GM23338 (cell line): ENCODE measurements around the gene MYH7. TPM values are rescaled to one million over a fixed set of nuclear protein-coding genes. Genes with fewer than 3 reads are reported as not detected.

Source experiments
- ATAC-seq: fragments of 200-7000 bp; cut with Tn5 transposase; 3 replicates; pipeline ENCODE4 v1.9.1; 2020
- DNase-seq: peaks from one replicate; pipeline ENCODE4 v3.0.0-alpha.2; 2015; ENCODE audit warnings: low spot score
- H2AFZ ChIP-seq: fragments of 200-600 bp; sonication (generic); 2 replicates; pipeline ENCODE4 v1.8.0; 2016; ENCODE audit warnings: antibody characterized with exemption, mild to moderate bottlenecking, moderate library complexity
- H3F3A ChIP-seq: fragments of 200-600 bp; sonication (generic); replicated peaks from 2 replicates; pipeline ENCODE4 v1.8.0; 2017; ENCODE audit warnings: antibody characterized with exemption, mixed run types, low read depth
- H3K27ac ChIP-seq: fragments of 200-600 bp; sonication (generic); 2 replicates; pipeline ENCODE4 v1.6.1; 2016; ENCODE audit warnings: low read depth
- H3K27me3 ChIP-seq: fragments of 200-600 bp; sonication (generic); 2 replicates; pipeline ENCODE4 v1.8.0; 2016; ENCODE audit warnings: mild to moderate bottlenecking, mixed run types, moderate library complexity; ENCODE audit not compliant: insufficient read depth
- H3K36me3 ChIP-seq: fragments of 200-600 bp; sonication (generic); 2 replicates; pipeline ENCODE4 v1.8.0; 2016; ENCODE audit warnings: mild to moderate bottlenecking; ENCODE audit not compliant: insufficient read depth
- H3K4me1 ChIP-seq: fragments of 200-600 bp; sonication (generic); 2 replicates; pipeline ENCODE4 v1.8.0; 2016; ENCODE audit warnings: mild to moderate bottlenecking, moderate library complexity; ENCODE audit not compliant: insufficient read depth
- H3K4me2 ChIP-seq: fragments of 200-600 bp; sonication (generic); 2 replicates; pipeline ENCODE4 v1.7.1; 2017; ENCODE audit warnings: mixed run types
- H3K4me3 ChIP-seq: fragments of 200-600 bp; sonication (generic); 2 replicates; pipeline ENCODE4 v1.6.1; 2016; ENCODE audit warnings: mixed run types
- H3K79me2 ChIP-seq: fragments of 200-600 bp; sonication (generic); replicated peaks from 2 replicates; pipeline ENCODE4 v1.8.0; 2017; ENCODE audit warnings: mild to moderate bottlenecking; ENCODE audit not compliant: insufficient read depth
- H3K9me2 ChIP-seq: fragments of 200-600 bp; sonication (generic); 2 replicates; pipeline ENCODE4 v1.8.0; 2017; ENCODE audit not compliant: insufficient read depth
- H4K20me1 ChIP-seq: fragments of 200-600 bp; sonication (generic); replicated peaks from 2 replicates; pipeline ENCODE4 v1.8.0; 2017; ENCODE audit warnings: mild to moderate bottlenecking; ENCODE audit not compliant: insufficient read depth
- H3K27ac Mint-ChIP-seq: 2 replicates; pipeline ENCODE4 v1.8.0; 2020; ENCODE audit warnings: inconsistent platforms, mild to moderate bottlenecking, moderate library complexity, mixed read lengths
- H3K27me3 Mint-ChIP-seq: 3 replicates; pipeline ENCODE4 v1.8.0; 2022; ENCODE audit warnings: low read depth, mild to moderate bottlenecking, moderate library complexity, mixed read lengths, inconsistent platforms; ENCODE audit not compliant: insufficient read depth, poor library complexity
- H3K36me3 Mint-ChIP-seq: 3 replicates; pipeline ENCODE4 v1.8.0; 2021; ENCODE audit warnings: low read depth, mild to moderate bottlenecking, inconsistent platforms, moderate library complexity, mixed read lengths
- H3K4me1 Mint-ChIP-seq: 3 replicates; pipeline ENCODE4 v1.8.0; 2020; ENCODE audit warnings: mild to moderate bottlenecking, inconsistent platforms, mixed read lengths
- H3K4me3 Mint-ChIP-seq: 3 replicates; pipeline ENCODE4 v1.8.0; 2021; ENCODE audit warnings: moderate library complexity, mild to moderate bottlenecking, inconsistent platforms, mixed read lengths
- H3K9me3 Mint-ChIP-seq: 3 replicates; pipeline ENCODE4 v1.8.0; 2020; ENCODE audit warnings: moderate library complexity, mild to moderate bottlenecking, inconsistent platforms, mixed read lengths
- CREB1 ChIP-seq: fragments of 250-450 bp; sonication (Bioruptor Pico); IDR thresholded peaks from 2 replicates; pipeline ENCODE4 v1.5.0; 2020; ENCODE audit warnings: low read depth, mild to moderate bottlenecking, moderate library complexity
- EZH2 ChIP-seq: fragments of 200-600 bp; sonication (generic); IDR thresholded peaks from one replicate; pipeline ENCODE4 v1.8.0; 2017; ENCODE audit warnings: antibody characterized with exemption, mild to moderate bottlenecking, low read depth; ENCODE audit not compliant: unreplicated experiment
- EZH2phosphoT487 ChIP-seq: fragments of 200-600 bp; sonication (generic); IDR thresholded peaks from one replicate; pipeline ENCODE4 v1.8.1; 2018; ENCODE audit warnings: antibody characterized with exemption; ENCODE audit not compliant: unreplicated experiment
- JUNB ChIP-seq: IDR thresholded peaks from one replicate; pipeline ENCODE4 v1.6.1; 2016; ENCODE audit warnings: antibody characterized with exemption; ENCODE audit not compliant: unreplicated experiment
- NANOG ChIP-seq: IDR thresholded peaks from 2 replicates; pipeline ENCODE4 v1.6.1; 2016; ENCODE audit warnings: antibody characterized with exemption, borderline replicate concordance
- POLR2AphosphoS5 ChIP-seq: IDR thresholded peaks from 2 replicates; pipeline ENCODE4 v1.6.1; 2016; ENCODE audit warnings: antibody characterized with exemption, low read depth
- STAT1 ChIP-seq: IDR thresholded peaks from one replicate; pipeline ENCODE4 v1.6.1; 2016; ENCODE audit warnings: antibody characterized with exemption; ENCODE audit not compliant: unreplicated experiment
- ZNF114 ChIP-seq: fragments of 250-450 bp; sonication (Bioruptor Pico); IDR thresholded peaks from 2 replicates; pipeline ENCODE4 v1.5.0; 2020; ENCODE audit warnings: mild to moderate bottlenecking, moderate library complexity
- ZNF331 ChIP-seq: fragments of 250-450 bp; sonication (Bioruptor Pico); IDR thresholded peaks from 2 replicates; pipeline ENCODE4 v1.5.0; 2020; ENCODE audit warnings: low read depth, mild to moderate bottlenecking, moderate library complexity
- polyA plus RNA-seq: library from polyadenylated mRNA; unstranded; fragments of >200 nt; fragmentation: Nextera tagmentation; extraction: Ambion mirVana; gene quantifications from 2 replicates; pipeline ENCODE4 v1.2.1, GENCODE V29; 2016
- total RNA-seq: library from RNA; depleted of rRNA; stranded (reverse); fragments of >200 nt; shearing (Covaris generic); gene quantifications from 2 replicates; pipeline ENCODE4 v1.2.3, GENCODE V29; 2014
- TF ChIP-seq, protein P1 (sequence below): fragments of 250-450 bp; sonication (Bioruptor Pico); IDR thresholded peaks from 2 replicates; pipeline ENCODE4 v1.5.0; 2020; ENCODE audit warnings: mild to moderate bottlenecking, moderate library complexity
- TF ChIP-seq, protein P2 (sequence below), 2 experiments: fragments of 200-600 bp in 1 of 2; sonication (generic) in 1 of 2; conservative IDR thresholded peaks; 2 replicates each; pipeline versions ENCODE4 v1.5.1 to v1.6.1; 2016 to 2017; ENCODE audit warnings: antibody characterized with exemption in 2 of 2, low read depth in 2 of 2, mild to moderate bottlenecking in 2 of 2, moderate library complexity in 1 of 2
- TF ChIP-seq, protein P3 (sequence below): IDR thresholded peaks from one replicate; pipeline ENCODE4 v1.6.1; 2018; ENCODE audit warnings: antibody characterized with exemption; ENCODE audit not compliant: unreplicated experiment
- TF ChIP-seq, protein P4 (sequence below): IDR thresholded peaks from 2 replicates; pipeline ENCODE4 v1.6.1; 2016; ENCODE audit warnings: antibody characterized with exemption

MYH7 gene
- total and polyA plus RNA-seq, 2 experiments from 2014 or later: not detected

DNA sequence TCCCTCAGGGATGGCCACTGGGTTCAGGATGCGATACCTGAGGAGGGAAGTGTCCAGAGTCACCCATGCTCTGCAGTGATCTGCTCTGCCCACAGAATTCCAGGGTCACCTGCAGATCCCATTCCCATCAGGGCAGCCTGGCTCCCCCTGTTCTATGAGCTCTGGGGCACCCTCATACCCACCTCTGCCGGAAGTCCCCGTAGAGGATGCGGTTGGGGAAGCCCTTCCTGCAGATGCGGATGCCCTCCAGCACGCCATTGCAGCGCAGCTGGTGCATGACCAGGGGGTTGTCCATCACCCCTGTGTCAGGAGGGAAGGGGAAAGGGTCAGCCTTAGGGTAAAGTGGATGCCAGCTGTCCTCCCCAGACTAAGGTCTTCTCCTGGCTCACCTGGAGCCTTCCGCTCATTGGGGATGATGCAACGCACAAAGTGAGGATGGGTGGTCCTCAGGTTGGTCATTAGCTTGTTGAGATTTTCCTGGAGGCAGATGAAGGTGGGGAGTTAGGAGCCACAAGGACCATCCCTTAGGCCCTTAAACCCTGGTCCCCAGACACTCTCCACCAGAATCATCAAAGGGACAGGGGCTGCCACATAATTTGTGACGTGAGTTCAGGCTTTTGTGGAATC lies 38.6 kb downstream of the MYH7 start:
- Histone ChIP-seq H3K4me1 (peaks cover 6% of the 10 kb centered on the region; the same call in 1 of the 2 replicates), H3K36me3 (no peaks in the 10 kb centered on the region), H3F3A (no peaks in the 10 kb centered on the region), H2AFZ (no peak overlapping the region), H4K20me1 (no peaks in the 10 kb centered on the region), H3K4me3 (no peak overlapping the region), H3K27me3 (no peaks in the 10 kb centered on the region), H3K79me2 (no peaks in the 10 kb centered on the region), H3K27ac (no peak overlapping the region), H3K4me2 (no peak overlapping the region), H3K9me2 (peaks cover 9% of the 10 kb centered on the region; the same call in 1 of the 2 replicates)
- Mint-ChIP-seq H3K27ac (no peak overlapping the region), H3K36me3 (no peaks in the 10 kb centered on the region; the same call in 2 of the 3 replicates), H3K4me1 (peaks cover 6% of the 10 kb centered on the region), H3K4me3 (no peak overlapping the region), H3K9me3 (peaks cover 3% of the 10 kb centered on the region; the same call in 1 of the 3 replicates), H3K27me3 (peaks cover 7% of the 10 kb centered on the region)
- ATAC-seq (no peak), DNase-seq (no peak)
- TF ChIP-seq POLR2AphosphoS5 (no peak), EZH2 (no peak), EZH2phosphoT487 (no peak), ZNF331 (CRISPR knock-in tag) (no peak), CREB1 (CRISPR knock-in tag) (no peak), STAT1 (no peak), JUNB (no peak), ZNF114 (CRISPR knock-in tag) (no peak), NANOG (no peak)
- TF ChIP-seq, protein P1, sequence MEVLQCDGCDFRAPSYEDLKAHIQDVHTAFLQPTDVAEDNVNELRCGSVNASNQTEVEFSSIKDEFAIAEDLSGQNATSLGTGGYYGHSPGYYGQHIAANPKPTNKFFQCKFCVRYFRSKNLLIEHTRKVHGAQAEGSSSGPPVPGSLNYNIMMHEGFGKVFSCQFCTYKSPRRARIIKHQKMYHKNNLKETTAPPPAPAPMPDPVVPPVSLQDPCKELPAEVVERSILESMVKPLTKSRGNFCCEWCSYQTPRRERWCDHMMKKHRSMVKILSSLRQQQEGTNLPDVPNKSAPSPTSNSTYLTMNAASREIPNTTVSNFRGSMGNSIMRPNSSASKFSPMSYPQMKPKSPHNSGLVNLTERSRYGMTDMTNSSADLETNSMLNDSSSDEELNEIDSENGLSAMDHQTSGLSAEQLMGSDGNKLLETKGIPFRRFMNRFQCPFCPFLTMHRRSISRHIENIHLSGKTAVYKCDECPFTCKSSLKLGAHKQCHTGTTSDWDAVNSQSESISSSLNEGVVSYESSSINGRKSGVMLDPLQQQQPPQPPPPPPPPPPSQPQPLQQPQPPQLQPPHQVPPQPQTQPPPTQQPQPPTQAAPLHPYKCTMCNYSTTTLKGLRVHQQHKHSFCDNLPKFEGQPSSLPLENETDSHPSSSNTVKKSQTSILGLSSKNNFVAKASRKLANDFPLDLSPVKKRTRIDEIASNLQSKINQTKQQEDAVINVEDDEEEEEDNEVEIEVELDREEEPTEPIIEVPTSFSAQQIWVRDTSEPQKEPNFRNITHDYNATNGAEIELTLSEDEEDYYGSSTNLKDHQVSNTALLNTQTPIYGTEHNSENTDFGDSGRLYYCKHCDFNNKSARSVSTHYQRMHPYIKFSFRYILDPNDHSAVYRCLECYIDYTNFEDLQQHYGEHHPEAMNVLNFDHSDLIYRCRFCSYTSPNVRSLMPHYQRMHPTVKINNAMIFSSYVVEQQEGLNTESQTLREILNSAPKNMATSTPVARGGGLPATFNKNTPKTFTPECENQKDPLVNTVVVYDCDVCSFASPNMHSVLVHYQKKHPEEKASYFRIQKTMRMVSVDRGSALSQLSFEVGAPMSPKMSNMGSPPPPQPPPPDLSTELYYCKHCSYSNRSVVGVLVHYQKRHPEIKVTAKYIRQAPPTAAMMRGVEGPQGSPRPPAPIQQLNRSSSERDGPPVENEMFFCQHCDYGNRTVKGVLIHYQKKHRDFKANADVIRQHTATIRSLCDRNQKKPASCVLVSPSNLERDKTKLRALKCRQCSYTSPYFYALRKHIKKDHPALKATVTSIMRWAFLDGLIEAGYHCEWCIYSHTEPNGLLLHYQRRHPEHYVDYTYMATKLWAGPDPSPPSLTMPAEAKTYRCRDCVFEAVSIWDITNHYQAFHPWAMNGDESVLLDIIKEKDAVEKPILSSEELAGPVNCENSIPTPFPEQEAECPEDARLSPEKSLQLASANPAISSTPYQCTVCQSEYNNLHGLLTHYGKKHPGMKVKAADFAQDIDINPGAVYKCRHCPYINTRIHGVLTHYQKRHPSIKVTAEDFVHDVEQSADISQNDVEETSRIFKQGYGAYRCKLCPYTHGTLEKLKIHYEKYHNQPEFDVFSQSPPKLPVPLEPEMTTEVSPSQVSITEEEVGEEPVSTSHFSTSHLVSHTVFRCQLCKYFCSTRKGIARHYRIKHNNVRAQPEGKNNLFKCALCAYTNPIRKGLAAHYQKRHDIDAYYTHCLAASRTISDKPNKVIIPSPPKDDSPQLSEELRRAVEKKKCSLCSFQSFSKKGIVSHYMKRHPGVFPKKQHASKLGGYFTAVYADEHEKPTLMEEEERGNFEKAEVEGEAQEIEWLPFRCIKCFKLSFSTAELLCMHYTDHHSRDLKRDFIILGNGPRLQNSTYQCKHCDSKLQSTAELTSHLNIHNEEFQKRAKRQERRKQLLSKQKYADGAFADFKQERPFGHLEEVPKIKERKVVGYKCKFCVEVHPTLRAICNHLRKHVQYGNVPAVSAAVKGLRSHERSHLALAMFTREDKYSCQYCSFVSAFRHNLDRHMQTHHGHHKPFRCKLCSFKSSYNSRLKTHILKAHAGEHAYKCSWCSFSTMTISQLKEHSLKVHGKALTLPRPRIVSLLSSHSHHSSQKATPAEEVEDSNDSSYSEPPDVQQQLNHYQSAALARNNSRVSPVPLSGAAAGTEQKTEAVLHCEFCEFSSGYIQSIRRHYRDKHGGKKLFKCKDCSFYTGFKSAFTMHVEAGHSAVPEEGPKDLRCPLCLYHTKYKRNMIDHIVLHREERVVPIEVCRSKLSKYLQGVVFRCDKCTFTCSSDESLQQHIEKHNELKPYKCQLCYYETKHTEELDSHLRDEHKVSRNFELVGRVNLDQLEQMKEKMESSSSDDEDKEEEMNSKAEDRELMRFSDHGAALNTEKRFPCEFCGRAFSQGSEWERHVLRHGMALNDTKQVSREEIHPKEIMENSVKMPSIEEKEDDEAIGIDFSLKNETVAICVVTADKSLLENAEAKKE (CRISPR knock-in tag): no peak
- TF ChIP-seq, protein P2, sequence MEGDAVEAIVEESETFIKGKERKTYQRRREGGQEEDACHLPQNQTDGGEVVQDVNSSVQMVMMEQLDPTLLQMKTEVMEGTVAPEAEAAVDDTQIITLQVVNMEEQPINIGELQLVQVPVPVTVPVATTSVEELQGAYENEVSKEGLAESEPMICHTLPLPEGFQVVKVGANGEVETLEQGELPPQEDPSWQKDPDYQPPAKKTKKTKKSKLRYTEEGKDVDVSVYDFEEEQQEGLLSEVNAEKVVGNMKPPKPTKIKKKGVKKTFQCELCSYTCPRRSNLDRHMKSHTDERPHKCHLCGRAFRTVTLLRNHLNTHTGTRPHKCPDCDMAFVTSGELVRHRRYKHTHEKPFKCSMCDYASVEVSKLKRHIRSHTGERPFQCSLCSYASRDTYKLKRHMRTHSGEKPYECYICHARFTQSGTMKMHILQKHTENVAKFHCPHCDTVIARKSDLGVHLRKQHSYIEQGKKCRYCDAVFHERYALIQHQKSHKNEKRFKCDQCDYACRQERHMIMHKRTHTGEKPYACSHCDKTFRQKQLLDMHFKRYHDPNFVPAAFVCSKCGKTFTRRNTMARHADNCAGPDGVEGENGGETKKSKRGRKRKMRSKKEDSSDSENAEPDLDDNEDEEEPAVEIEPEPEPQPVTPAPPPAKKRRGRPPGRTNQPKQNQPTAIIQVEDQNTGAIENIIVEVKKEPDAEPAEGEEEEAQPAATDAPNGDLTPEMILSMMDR (conservative IDR thresholded peaks at IDR 0.05; ENCODE audit: low read depth in 2 of 2): no peak
- TF ChIP-seq, protein P3, sequence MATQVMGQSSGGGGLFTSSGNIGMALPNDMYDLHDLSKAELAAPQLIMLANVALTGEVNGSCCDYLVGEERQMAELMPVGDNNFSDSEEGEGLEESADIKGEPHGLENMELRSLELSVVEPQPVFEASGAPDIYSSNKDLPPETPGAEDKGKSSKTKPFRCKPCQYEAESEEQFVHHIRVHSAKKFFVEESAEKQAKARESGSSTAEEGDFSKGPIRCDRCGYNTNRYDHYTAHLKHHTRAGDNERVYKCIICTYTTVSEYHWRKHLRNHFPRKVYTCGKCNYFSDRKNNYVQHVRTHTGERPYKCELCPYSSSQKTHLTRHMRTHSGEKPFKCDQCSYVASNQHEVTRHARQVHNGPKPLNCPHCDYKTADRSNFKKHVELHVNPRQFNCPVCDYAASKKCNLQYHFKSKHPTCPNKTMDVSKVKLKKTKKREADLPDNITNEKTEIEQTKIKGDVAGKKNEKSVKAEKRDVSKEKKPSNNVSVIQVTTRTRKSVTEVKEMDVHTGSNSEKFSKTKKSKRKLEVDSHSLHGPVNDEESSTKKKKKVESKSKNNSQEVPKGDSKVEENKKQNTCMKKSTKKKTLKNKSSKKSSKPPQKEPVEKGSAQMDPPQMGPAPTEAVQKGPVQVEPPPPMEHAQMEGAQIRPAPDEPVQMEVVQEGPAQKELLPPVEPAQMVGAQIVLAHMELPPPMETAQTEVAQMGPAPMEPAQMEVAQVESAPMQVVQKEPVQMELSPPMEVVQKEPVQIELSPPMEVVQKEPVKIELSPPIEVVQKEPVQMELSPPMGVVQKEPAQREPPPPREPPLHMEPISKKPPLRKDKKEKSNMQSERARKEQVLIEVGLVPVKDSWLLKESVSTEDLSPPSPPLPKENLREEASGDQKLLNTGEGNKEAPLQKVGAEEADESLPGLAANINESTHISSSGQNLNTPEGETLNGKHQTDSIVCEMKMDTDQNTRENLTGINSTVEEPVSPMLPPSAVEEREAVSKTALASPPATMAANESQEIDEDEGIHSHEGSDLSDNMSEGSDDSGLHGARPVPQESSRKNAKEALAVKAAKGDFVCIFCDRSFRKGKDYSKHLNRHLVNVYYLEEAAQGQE: no peak
- TF ChIP-seq, protein P4, sequence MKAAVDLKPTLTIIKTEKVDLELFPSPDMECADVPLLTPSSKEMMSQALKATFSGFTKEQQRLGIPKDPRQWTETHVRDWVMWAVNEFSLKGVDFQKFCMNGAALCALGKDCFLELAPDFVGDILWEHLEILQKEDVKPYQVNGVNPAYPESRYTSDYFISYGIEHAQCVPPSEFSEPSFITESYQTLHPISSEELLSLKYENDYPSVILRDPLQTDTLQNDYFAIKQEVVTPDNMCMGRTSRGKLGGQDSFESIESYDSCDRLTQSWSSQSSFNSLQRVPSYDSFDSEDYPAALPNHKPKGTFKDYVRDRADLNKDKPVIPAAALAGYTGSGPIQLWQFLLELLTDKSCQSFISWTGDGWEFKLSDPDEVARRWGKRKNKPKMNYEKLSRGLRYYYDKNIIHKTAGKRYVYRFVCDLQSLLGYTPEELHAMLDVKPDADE: no peak
